ENCODE data around the gene PHF5A.

Gene PHF5A

GRCh38 chr22:41417622-41418390, 50.7 kb downstream of the PHF5A start:
- Mint-ChIP-seq H3K4me3 (no peak overlapping the region), H3K27me3 (ENCODE audit: low read depth) (no peaks in the 10 kb centered on the region), H3K27ac (no peak overlapping the region), H3K36me3 (ENCODE audit: low read depth) (no peaks in the 10 kb centered on the region), H3K9me3 (no peaks in the 10 kb centered on the region), H3K4me1 (peaks cover 8% of the 10 kb centered on the region)
- TF ChIP-seq CTCF (IDR thresholded peaks at IDR 0.05; ENCODE audit: unreplicated experiment in 3 of 3), result no peak

- peak overlapping the region in 1 of 3 experiments; percentile 48 for H3K27ac Mint-ChIP-seq
- H3K4me1 Mint-ChIP-seq, result peaks cover 14% of the 10 kb centered on the region
- no peaks in the 10 kb centered on the region for H3K36me3 Mint-ChIP-seq (ENCODE audit: low read depth)
- H3K4me3 Mint-ChIP-seq, result peak overlapping the region; percentile 63 to 96 (median 73)
- H3K27me3 Mint-ChIP-seq (ENCODE audit: low read depth), result no peaks in the 10 kb centered on the region
- no peaks in the 10 kb centered on the region for H3K9me3 Mint-ChIP-seq
- no peak for TF ChIP-seq CTCF (IDR thresholded peaks at IDR 0.05; ENCODE audit: unreplicated experiment in 3 of 3)
These were observed 52.9 kb downstream of the PHF5A start for GRCh38 chr22:41415554-41415953.

GRCh38 chr22:41411021-41411851, 57.3 kb downstream of the PHF5A start:
- no peaks in the 10 kb centered on the region for H3K27me3 Mint-ChIP-seq (ENCODE audit: low read depth)
- H3K9me3 Mint-ChIP-seq, result no peaks in the 10 kb centered on the region
- peaks cover 14% of the 10 kb centered on the region for H3K4me1 Mint-ChIP-seq
- H3K36me3 Mint-ChIP-seq (ENCODE audit: low read depth), result no peaks in the 10 kb centered on the region
- peak overlapping the region; percentile 44 to 74 (median 66) for H3K4me3 Mint-ChIP-seq
- H3K27ac Mint-ChIP-seq, result peak overlapping the region; percentile 52 to 62 (median 54)
- TF ChIP-seq CTCF (IDR thresholded peaks at IDR 0.05; ENCODE audit: unreplicated experiment in 3 of 3), result no peak

GRCh38 chr22:41410311-41410751, 58.2 kb downstream of the PHF5A start:
- Mint-ChIP-seq H3K4me1 (peaks cover 14% of the 10 kb centered on the region), H3K9me3 (no peaks in the 10 kb centered on the region)
- TF ChIP-seq CTCF (IDR thresholded peaks at IDR 0.05; ENCODE audit: unreplicated experiment in 3 of 3), result no peak

More at GRCh38 chr22:41410311-41410751, 58.2 kb downstream of the PHF5A start:
- peak overlapping the region in 2 of 3 experiments; percentile 44 to 53 for H3K4me3 Mint-ChIP-seq
- H3K27ac Mint-ChIP-seq, result peak overlapping the region in 2 of 3 experiments; percentile 8 to 38
- no peaks in the 10 kb centered on the region for H3K27me3 Mint-ChIP-seq (ENCODE audit: low read depth)
- H3K36me3 Mint-ChIP-seq (ENCODE audit: low read depth), result no peaks in the 10 kb centered on the region
